ENCODE results near the gene KCNJ5.

GRCh38 chr11:128898580-128899344, 7.6 kb downstream of the KCNJ5 start:
- TF ChIP-seq CTCF (conservative IDR thresholded peaks at IDR 0.05; ENCODE audit: low read depth, low read length) (no peak), CHD1 (IDR thresholded peaks at IDR 0.05; ENCODE audit: low read depth, low read length) (no peak), POLR2A (IDR thresholded peaks at IDR 0.05; ENCODE audit: low read depth, low read length) (no peak), SMC3 (IDR thresholded peaks at IDR 0.05; ENCODE audit: low read depth, low read length) (no peak)
